HEK293 (cell line): ENCODE results near the gene NID2.

ENCODE experiments used
- CTCF ChIA-PET: fragments of 350-600 bp; formaldehyde crosslinking; extraction: SDS; loops from one replicate; lab custom pipeline; 2021; ENCODE audit warnings: antibody characterized with exemption; lab: Yijun Ruan, JAX
- POLR2A ChIA-PET: fragments of 300-600 bp; formaldehyde crosslinking; extraction: SDS; loops from one replicate; lab custom pipeline; 2020; ENCODE audit warnings: antibody characterized with exemption, inconsistent platforms; lab: Yijun Ruan, JAX
- H3K27ac ChIP-seq: fragments of 200-500 bp; sonication (Bioruptor generic); 2 replicates; pipeline ENCODE4 v1.5.1; 2014; ENCODE audit warnings: low read depth, low read length, control low read depth, inconsistent platforms; ENCODE audit errors: extremely low read depth
- H3K36me3 ChIP-seq, 2 experiments: fragments of 200-500 bp in 1 of 2; sonication (Bioruptor generic) in 1 of 2; 1 replicate in 1 of 2; 2 replicates in 1 of 2; pipeline ENCODE4 v1.5.1; 2014 to 2017; ENCODE audit warnings: inconsistent platforms in 2 of 2, low read length in 2 of 2; ENCODE audit not compliant: control insufficient read depth in 2 of 2, insufficient read depth in 1 of 2
- H3K4me1 ChIP-seq: fragments of 200-500 bp; sonication (Bioruptor generic); 2 replicates; pipeline ENCODE4 v1.5.1; 2014; ENCODE audit warnings: mild to moderate bottlenecking, low read length, inconsistent platforms; ENCODE audit not compliant: control insufficient read depth, insufficient read depth
- H3K4me3 ChIP-seq: 2 replicates; pipeline ENCODE4 v1.5.1; 2011; ENCODE audit warnings: low read depth, mild to moderate bottlenecking, control low read depth, low read length, moderate library complexity
- H3K9me3 ChIP-seq: fragments of 200-500 bp; sonication (Bioruptor generic); 2 replicates; pipeline ENCODE4 v1.5.1; 2014; ENCODE audit warnings: low read depth, low read length, inconsistent platforms; ENCODE audit not compliant: control insufficient read depth, insufficient read depth
- GFI1B ChIP-seq: fragments of 450-650 bp; formaldehyde crosslinking; IDR thresholded peaks from 2 replicates; pipeline ENCODE4 v1.5.1; 2016; ENCODE audit warnings: missing biosample characterization, missing genetic modification characterization
- HOXC10 ChIP-seq: sonication (generic); formaldehyde crosslinking; IDR thresholded peaks from 2 replicates; pipeline ENCODE4 v1.8.1; 2023; ENCODE audit warnings: mild to moderate bottlenecking, missing genetic modification reagents
- KLF8 ChIP-seq: fragments of 450-650 bp; formaldehyde crosslinking; IDR thresholded peaks from 2 replicates; pipeline ENCODE4 v1.5.1; 2016; ENCODE audit warnings: missing biosample characterization, missing genetic modification characterization
- MZF1 ChIP-seq: fragments of 450-650 bp; formaldehyde crosslinking; IDR thresholded peaks from 2 replicates; pipeline ENCODE4 v1.5.1; 2017; ENCODE audit warnings: missing biosample characterization, missing genetic modification characterization, borderline replicate concordance
- PRDM1 ChIP-seq: fragments of 450-650 bp; formaldehyde crosslinking; IDR thresholded peaks from 2 replicates; pipeline ENCODE4; 2016; ENCODE audit warnings: missing biosample characterization, missing genetic modification characterization
- WT1 ChIP-seq: fragments of 450-650 bp; formaldehyde crosslinking; IDR thresholded peaks from 2 replicates; pipeline ENCODE4 v1.5.1; 2016; ENCODE audit warnings: missing biosample characterization, missing genetic modification characterization
- ZBTB10 ChIP-seq: fragments of 450-650 bp; formaldehyde crosslinking; IDR thresholded peaks from 2 replicates; pipeline ENCODE4 v1.5.1; 2016; ENCODE audit warnings: missing biosample characterization, missing genetic modification characterization
- ZIC2 ChIP-seq: fragments of 450-650 bp; formaldehyde crosslinking; IDR thresholded peaks from 2 replicates; pipeline ENCODE4 v1.5.1; 2016; ENCODE audit warnings: missing biosample characterization, missing genetic modification characterization
- ZNF132 ChIP-seq: fragments of 450-650 bp; formaldehyde crosslinking; IDR thresholded peaks from 2 replicates; pipeline ENCODE4 v1.5.1; 2017; ENCODE audit warnings: missing biosample characterization, missing genetic modification characterization, borderline replicate concordance
- ZNF2 ChIP-seq: fragments of 450-650 bp; formaldehyde crosslinking; IDR thresholded peaks from 2 replicates; pipeline ENCODE4 v1.5.1; 2016; ENCODE audit warnings: missing biosample characterization, missing genetic modification characterization
- ZNF221 ChIP-seq: fragments of 450-650 bp; formaldehyde crosslinking; IDR thresholded peaks from 2 replicates; pipeline ENCODE4 v1.5.1; 2017; ENCODE audit warnings: missing biosample characterization, missing genetic modification characterization, borderline replicate concordance
- ZNF341 ChIP-seq: fragments of 450-650 bp; formaldehyde crosslinking; IDR thresholded peaks from 2 replicates; pipeline ENCODE4; 2016; ENCODE audit warnings: low read depth, missing biosample characterization, missing genetic modification characterization
- ZNF416 ChIP-seq: fragments of 450-650 bp; formaldehyde crosslinking; IDR thresholded peaks from 2 replicates; pipeline ENCODE4 v1.5.1; 2016; ENCODE audit warnings: missing biosample characterization, missing genetic modification characterization
- ZNF548 ChIP-seq: fragments of 450-650 bp; formaldehyde crosslinking; IDR thresholded peaks from 2 replicates; pipeline ENCODE4 v1.5.1; 2016; ENCODE audit warnings: missing biosample characterization, missing genetic modification characterization
- ZNF558 ChIP-seq: fragments of 450-650 bp; formaldehyde crosslinking; IDR thresholded peaks from 2 replicates; pipeline ENCODE4 v1.5.1; 2016; ENCODE audit warnings: missing biosample characterization, missing genetic modification characterization
- ZNF571 ChIP-seq: fragments of 450-650 bp; formaldehyde crosslinking; IDR thresholded peaks from 2 replicates; pipeline ENCODE4 v1.5.0; 2017; ENCODE audit warnings: missing biosample characterization, missing genetic modification characterization
- ZNF626 ChIP-seq: fragments of 450-650 bp; sonication (Bioruptor Pico); formaldehyde crosslinking; IDR thresholded peaks from 2 replicates; pipeline ENCODE4 v1.5.1; 2018; ENCODE audit warnings: missing biosample characterization, missing genetic modification characterization, inconsistent platforms
- ZNF660 ChIP-seq: fragments of 450-650 bp; IDR thresholded peaks from 2 replicates; pipeline ENCODE4 v1.5.1; 2018; ENCODE audit warnings: missing biosample characterization, mild to moderate bottlenecking, missing genetic modification characterization
- ZSCAN23 ChIP-seq: fragments of 450-650 bp; formaldehyde crosslinking; IDR thresholded peaks from 2 replicates; pipeline ENCODE4 v1.5.1; 2016; ENCODE audit warnings: missing biosample characterization, missing genetic modification characterization
- ZSCAN4 ChIP-seq: fragments of 450-650 bp; formaldehyde crosslinking; IDR thresholded peaks from 2 replicates; pipeline ENCODE4 v1.5.1; 2017; ENCODE audit warnings: missing biosample characterization, missing genetic modification characterization
- TF ChIP-seq, protein P1 (sequence below): fragments of 450-650 bp; formaldehyde crosslinking; IDR thresholded peaks from 2 replicates; pipeline ENCODE4 v1.5.1; 2016; ENCODE audit warnings: missing biosample characterization, missing genetic modification characterization
- TF ChIP-seq, protein P2 (sequence below): fragments of 450-650 bp; formaldehyde crosslinking; IDR thresholded peaks from 2 replicates; pipeline ENCODE4 v1.5.1; 2016; ENCODE audit warnings: missing biosample characterization, missing genetic modification characterization
- TF ChIP-seq, protein P3 (sequence below): fragments of 450-650 bp; formaldehyde crosslinking; IDR thresholded peaks from 2 replicates; pipeline ENCODE4 v1.5.1; 2016; ENCODE audit warnings: missing biosample characterization, missing genetic modification characterization

NID2 gene

GRCh38 chr14:52031781-52032180 is 37.1 kb downstream of the NID2 start:
- Histone ChIP-seq H3K4me1 (no peaks in the 10 kb centered on the region), H3K9me3 (no peaks in the 10 kb centered on the region), H3K27ac (no peak overlapping the region), H3K36me3 (no peaks in the 10 kb centered on the region; a peak in 1 of 3 replicates), H3K4me3 (no peak overlapping the region)
- ChIA-PET CTCF (no interaction called here), POLR2A (no interaction called here)
- TF ChIP-seq ZNF2 (tag by site-specific recombination): no peak
- no peak for TF ChIP-seq ZNF416
- TF ChIP-seq ZNF341: no peak
- no peak for TF ChIP-seq HOXC10

GRCh38 chr14:52029881-52030280 is 39.0 kb downstream of the NID2 start:
- TF ChIP-seq ZNF548 (no peak), ZSCAN4 (tag by site-specific recombination) (no peak), ZNF626 (no peak), GFI1B (tag by site-specific recombination) (no peak), ZNF571 (tag by site-specific recombination) (no peak), KLF8 (tag by site-specific recombination) (no peak), ZBTB10 (tag by site-specific recombination) (no peak), ZNF132 (tag by site-specific recombination) (no peak)
- TF ChIP-seq, protein P1, sequence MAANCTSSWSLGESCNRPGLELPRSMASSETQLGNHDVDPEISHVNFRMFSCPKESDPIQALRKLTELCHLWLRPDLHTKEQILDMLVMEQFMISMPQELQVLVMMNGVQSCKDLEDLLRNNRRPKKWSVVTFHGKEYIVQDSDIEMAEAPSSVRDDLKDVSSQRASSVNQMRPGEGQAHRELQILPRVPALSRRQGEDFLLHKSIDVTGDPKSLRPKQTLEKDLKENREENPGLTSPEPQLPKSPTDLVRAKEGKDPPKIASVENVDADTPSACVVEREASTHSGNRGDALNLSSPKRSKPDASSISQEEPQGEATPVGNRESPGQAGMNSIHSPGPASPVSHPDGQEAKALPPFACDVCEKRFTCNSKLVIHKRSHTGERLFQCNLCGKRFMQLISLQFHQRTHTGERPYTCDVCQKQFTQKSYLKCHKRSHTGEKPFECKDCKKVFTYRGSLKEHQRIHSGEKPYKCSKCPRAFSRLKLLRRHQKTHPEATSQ (tag by site-specific recombination): no peak
- TF ChIP-seq, all 188 proteins: peak for 0
- ChIA-PET CTCF (interaction anchor here (1.0 kb wide), 1 partner anchor 13 kb away, joined by 4 read pairs; no protein-coding TSS in a partner anchor), POLR2A (no interaction called here)
- no peaks in the 10 kb centered on the region for H3K4me1 ChIP-seq
- H3K9me3 ChIP-seq: no peaks in the 10 kb centered on the region
- H3K27ac ChIP-seq: no peak overlapping the region
- no peaks in the 10 kb centered on the region; a peak in 1 of 3 replicates for H3K36me3 ChIP-seq
- no peak overlapping the region for H3K4me3 ChIP-seq

- ChIA-PET POLR2A (no interaction called here), CTCF (no interaction called here)
- Histone ChIP-seq H3K36me3 (no peaks in the 10 kb centered on the region; a peak in 1 of 3 replicates), H3K9me3 (no peaks in the 10 kb centered on the region), H3K4me1 (no peaks in the 10 kb centered on the region), H3K27ac (no peak overlapping the region), H3K4me3 (no peak overlapping the region)
- TF ChIP-seq MZF1 (tag by site-specific recombination) (no peak), ZSCAN23 (tag by site-specific recombination) (no peak), WT1 (tag by site-specific recombination) (no peak), ZNF221 (no peak), ZIC2 (tag by site-specific recombination) (no peak), PRDM1 (tag by site-specific recombination) (no peak), ZNF660 (tag by site-specific recombination) (no peak), ZNF558 (no peak)
- TF ChIP-seq, protein P2, sequence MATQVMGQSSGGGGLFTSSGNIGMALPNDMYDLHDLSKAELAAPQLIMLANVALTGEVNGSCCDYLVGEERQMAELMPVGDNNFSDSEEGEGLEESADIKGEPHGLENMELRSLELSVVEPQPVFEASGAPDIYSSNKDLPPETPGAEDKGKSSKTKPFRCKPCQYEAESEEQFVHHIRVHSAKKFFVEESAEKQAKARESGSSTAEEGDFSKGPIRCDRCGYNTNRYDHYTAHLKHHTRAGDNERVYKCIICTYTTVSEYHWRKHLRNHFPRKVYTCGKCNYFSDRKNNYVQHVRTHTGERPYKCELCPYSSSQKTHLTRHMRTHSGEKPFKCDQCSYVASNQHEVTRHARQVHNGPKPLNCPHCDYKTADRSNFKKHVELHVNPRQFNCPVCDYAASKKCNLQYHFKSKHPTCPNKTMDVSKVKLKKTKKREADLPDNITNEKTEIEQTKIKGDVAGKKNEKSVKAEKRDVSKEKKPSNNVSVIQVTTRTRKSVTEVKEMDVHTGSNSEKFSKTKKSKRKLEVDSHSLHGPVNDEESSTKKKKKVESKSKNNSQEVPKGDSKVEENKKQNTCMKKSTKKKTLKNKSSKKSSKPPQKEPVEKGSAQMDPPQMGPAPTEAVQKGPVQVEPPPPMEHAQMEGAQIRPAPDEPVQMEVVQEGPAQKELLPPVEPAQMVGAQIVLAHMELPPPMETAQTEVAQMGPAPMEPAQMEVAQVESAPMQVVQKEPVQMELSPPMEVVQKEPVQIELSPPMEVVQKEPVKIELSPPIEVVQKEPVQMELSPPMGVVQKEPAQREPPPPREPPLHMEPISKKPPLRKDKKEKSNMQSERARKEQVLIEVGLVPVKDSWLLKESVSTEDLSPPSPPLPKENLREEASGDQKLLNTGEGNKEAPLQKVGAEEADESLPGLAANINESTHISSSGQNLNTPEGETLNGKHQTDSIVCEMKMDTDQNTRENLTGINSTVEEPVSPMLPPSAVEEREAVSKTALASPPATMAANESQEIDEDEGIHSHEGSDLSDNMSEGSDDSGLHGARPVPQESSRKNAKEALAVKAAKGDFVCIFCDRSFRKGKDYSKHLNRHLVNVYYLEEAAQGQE (tag by site-specific recombination): no peak
- TF ChIP-seq, protein P3, sequence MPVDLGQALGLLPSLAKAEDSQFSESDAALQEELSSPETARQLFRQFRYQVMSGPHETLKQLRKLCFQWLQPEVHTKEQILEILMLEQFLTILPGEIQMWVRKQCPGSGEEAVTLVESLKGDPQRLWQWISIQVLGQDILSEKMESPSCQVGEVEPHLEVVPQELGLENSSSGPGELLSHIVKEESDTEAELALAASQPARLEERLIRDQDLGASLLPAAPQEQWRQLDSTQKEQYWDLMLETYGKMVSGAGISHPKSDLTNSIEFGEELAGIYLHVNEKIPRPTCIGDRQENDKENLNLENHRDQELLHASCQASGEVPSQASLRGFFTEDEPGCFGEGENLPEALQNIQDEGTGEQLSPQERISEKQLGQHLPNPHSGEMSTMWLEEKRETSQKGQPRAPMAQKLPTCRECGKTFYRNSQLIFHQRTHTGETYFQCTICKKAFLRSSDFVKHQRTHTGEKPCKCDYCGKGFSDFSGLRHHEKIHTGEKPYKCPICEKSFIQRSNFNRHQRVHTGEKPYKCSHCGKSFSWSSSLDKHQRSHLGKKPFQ (tag by site-specific recombination): no peak
Observed at GRCh38 chr14:52026901-52027300, 42.0 kb downstream of the NID2 start.
